ENCODE data around the gene CCDC124.
A peak's percentile ranks its signal among the peaks of the same experiment; 100 is the strongest.
"Not testable (repeated sequence)": the region's sequence is repeated elsewhere in the genome, so short reads cannot be mapped to it uniquely, and the experiment has no call there.

The CCDC124 gene

GRCh38 chr19:17932485-17933338 is at the start of gene CCDC124:
Gene CCDC124, plus strand, starts transcription at chr19:17933015. Its CDS starts 3,406 bp downstream, at chr19:17936421.
- DNase-seq: peak; percentile 89

GRCh38 chr19:17883627-17884410 is 49.0 kb upstream of the CCDC124 start:
- no peak for DNase-seq

GRCh38 chr19:17886515-17886914 is 46.3 kb upstream of the CCDC124 start:
- DNase-seq: no peak

GRCh38 chr19:17887221-17887620 is 45.6 kb upstream of the CCDC124 start:
- DNase-seq: not testable (repeated sequence)

GRCh38 chr19:17888260-17888659 is 44.6 kb upstream of the CCDC124 start:
- no peak for DNase-seq

- DNase-seq: no peak
Measured at GRCh38 chr19:17889609-17890214, 43.1 kb upstream of the CCDC124 start.

GRCh38 chr19:17893766-17894165 is 39.0 kb upstream of the CCDC124 start:
- no peak for DNase-seq

GRCh38 chr19:17902701-17903100 is 30.1 kb upstream of the CCDC124 start:
- DNase-seq: no peak

GRCh38 chr19:17908244-17908643 is 24.6 kb upstream of the CCDC124 start:
- DNase-seq: no peak

- DNase-seq: no peak
Measured at GRCh38 chr19:17909003-17909732, 23.6 kb upstream of the CCDC124 start.

- no peak for DNase-seq
Measured at GRCh38 chr19:17910791-17911360, 21.9 kb upstream of the CCDC124 start.

GRCh38 chr19:17915940-17916593 is 16.7 kb upstream of the CCDC124 start:
- DNase-seq: peak; percentile 43

- not testable (repeated sequence) for DNase-seq
Measured at GRCh38 chr19:17918151-17918550, 14.7 kb upstream of the CCDC124 start.

GRCh38 chr19:17919122-17919521 is 13.7 kb upstream of the CCDC124 start:
- not testable (repeated sequence) for DNase-seq

GRCh38 chr19:17920527-17920926 is 12.3 kb upstream of the CCDC124 start:
- DNase-seq: no peak

- DNase-seq: no peak
Measured at GRCh38 chr19:17922138-17922537, 10.7 kb upstream of the CCDC124 start.

GRCh38 chr19:17926044-17926443 is 6.8 kb upstream of the CCDC124 start:
- DNase-seq: no peak

GRCh38 chr19:17929056-17929455 is 3.8 kb upstream of the CCDC124 start:
- no peak for DNase-seq

- DNase-seq: no peak
Measured at GRCh38 chr19:17931532-17932191, 1.2 kb upstream of the CCDC124 start.

GRCh38 chr19:17933414-17934129 is 757 bp downstream of the CCDC124 start:
- DNase-seq: no peak

GRCh38 chr19:17936379-17936778 is 3.6 kb downstream of the CCDC124 start:
- no peak for DNase-seq
